Bronchial epithelial cell (primary cell): ENCODE results near the gene RIPPLY2. TPM values are rescaled to one million over a fixed set of nuclear protein-coding genes. Genes with fewer than 3 reads are reported as not detected.

Source experiments
- DNase-seq: peaks from one replicate; pipeline ENCODE4 v3.0.0-alpha.2; 2010; ENCODE audit warnings: low read depth
- FAIRE-seq: peaks from 2 replicates; lab custom pipeline; 2011; peaks lifted over from hg19 to GRCh38; lab: Jason Lieb, UNC
- H3K27me3 ChIP-seq: 2 replicates; pipeline ENCODE4 v1.5.1; 2011; ENCODE audit warnings: low read length; ENCODE audit not compliant: control insufficient read depth, insufficient read depth
- H3K36me3 ChIP-seq: 2 replicates; pipeline ENCODE4 v1.5.1; 2011; ENCODE audit warnings: low read length; ENCODE audit not compliant: control insufficient read depth, insufficient read depth
- H3K4me3 ChIP-seq: 2 replicates; pipeline ENCODE4 v1.5.1; 2011; ENCODE audit warnings: mild to moderate bottlenecking, low read depth, low read length, control low read depth
- CTCF ChIP-seq: IDR thresholded peaks from 2 replicates; pipeline ENCODE4 v1.5.1; 2011; ENCODE audit warnings: mild to moderate bottlenecking, moderate library complexity, low read length, control low read depth, inconsistent platforms; ENCODE audit not compliant: insufficient read depth, severe bottlenecking
- total RNA-seq: library from RNA; depleted of rRNA; stranded (reverse); fragments of >200 nt; gene quantifications from 2 replicates; pipeline ENCODE4 v1.2.1, GENCODE V29; 2014

The RIPPLY2 gene
- total RNA-seq, 1 donor from 2014 or later, result not detected

GRCh38 chr6:83870649-83871048 lies 17.5 kb downstream of the RIPPLY2 start:
- H3K4me3 ChIP-seq, result no peak overlapping the region
- H3K27me3 ChIP-seq, result no peaks in the 10 kb centered on the region
- no peaks in the 10 kb centered on the region for H3K36me3 ChIP-seq
- FAIRE-seq, result no peak
- DNase-seq, result no peak
- no peak for TF ChIP-seq CTCF

- Histone ChIP-seq H3K4me3 (no peak overlapping the region), H3K36me3 (no peaks in the 10 kb centered on the region), H3K27me3 (no peaks in the 10 kb centered on the region)
- DNase-seq, result no peak
- no peak for FAIRE-seq
- no peak for TF ChIP-seq CTCF
Measured at GRCh38 chr6:83872386-83873118, 19.4 kb downstream of the RIPPLY2 start.

GRCh38 chr6:83873869-83874268 lies 20.7 kb downstream of the RIPPLY2 start:
- no peak for FAIRE-seq
- H3K36me3 ChIP-seq, result no peaks in the 10 kb centered on the region
- H3K27me3 ChIP-seq, result no peaks in the 10 kb centered on the region
- TF ChIP-seq CTCF, result no peak
- H3K4me3 ChIP-seq, result no peak overlapping the region
- no peak for DNase-seq

GRCh38 chr6:83875843-83876242 lies 22.7 kb downstream of the RIPPLY2 start:
- Histone ChIP-seq H3K27me3 (no peaks in the 10 kb centered on the region), H3K36me3 (no peaks in the 10 kb centered on the region), H3K4me3 (no peak overlapping the region)
- no peak for TF ChIP-seq CTCF
- FAIRE-seq (no peak), DNase-seq (no peak)

GRCh38 chr6:83878902-83879644 lies 25.9 kb downstream of the RIPPLY2 start:
- peak; percentile 50 for FAIRE-seq
- Histone ChIP-seq H3K4me3 (no peak overlapping the region), H3K27me3 (no peaks in the 10 kb centered on the region), H3K36me3 (no peaks in the 10 kb centered on the region)
- no peak for DNase-seq
- no peak for TF ChIP-seq CTCF
